WI38 (cell line): ENCODE data around the gene MAP2K6.
"Not testable (repeated sequence)": the region's sequence is repeated elsewhere in the genome, so short reads cannot be mapped to it uniquely, and the experiment has no call there.

Experiments used
- H3K4me3 ChIP-seq: 2 replicates; pipeline ENCODE4 v1.5.1; 2011; ENCODE audit warnings: low read depth, mild to moderate bottlenecking, control low read depth, low read length
- CTCF ChIP-seq: IDR thresholded peaks from 2 replicates; pipeline ENCODE4 v1.5.1; 2012; ENCODE audit warnings: low read depth, mild to moderate bottlenecking, control low read depth, low read length

Gene MAP2K6

DNA sequence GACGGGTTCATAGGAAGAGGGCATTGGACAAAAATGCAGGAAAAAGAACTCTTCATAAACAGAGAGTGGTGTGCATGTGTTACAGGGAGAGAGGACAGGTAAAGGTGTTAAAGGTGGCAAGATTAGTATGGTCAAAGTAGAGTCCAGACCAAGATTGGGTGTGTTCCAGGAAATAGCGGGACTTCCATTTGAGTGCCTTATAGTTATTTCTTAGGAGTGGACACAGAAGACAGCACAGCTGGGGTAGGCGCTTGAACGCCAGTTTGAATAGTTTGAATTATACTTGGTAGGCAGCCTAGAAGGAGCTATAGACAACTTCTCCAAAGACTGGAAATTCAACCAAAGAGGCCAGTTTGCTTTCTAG is 63.4 kb downstream of the MAP2K6 start:
- no peak overlapping the region for H3K4me3 ChIP-seq
- no peak for TF ChIP-seq CTCF

- no peak overlapping the region for H3K4me3 ChIP-seq
- TF ChIP-seq CTCF: no peak
Measured at GRCh38 chr17:69478916-69479315, 64.4 kb downstream of the MAP2K6 start.

DNA sequence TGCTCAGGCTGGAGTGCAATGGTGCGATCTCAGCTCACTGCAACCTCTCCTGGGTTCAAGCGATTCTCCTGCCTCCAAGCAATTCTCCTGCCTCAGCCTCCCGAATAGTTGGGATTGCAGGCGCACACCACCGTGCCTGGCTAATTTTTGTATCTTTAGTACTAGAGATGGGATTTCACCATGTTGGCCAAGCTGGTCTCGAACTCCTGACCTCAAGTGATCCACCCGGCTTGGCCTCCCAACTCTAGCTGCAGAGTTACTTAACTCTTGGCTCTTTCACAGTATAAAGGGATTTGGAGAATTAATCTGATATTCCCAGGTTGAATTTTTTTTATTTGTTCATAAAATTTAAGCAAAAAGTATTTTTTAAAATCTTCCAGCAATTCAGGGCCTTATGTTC is 65.3 kb downstream of the MAP2K6 start:
- H3K4me3 ChIP-seq: not testable (repeated sequence)

DNA sequence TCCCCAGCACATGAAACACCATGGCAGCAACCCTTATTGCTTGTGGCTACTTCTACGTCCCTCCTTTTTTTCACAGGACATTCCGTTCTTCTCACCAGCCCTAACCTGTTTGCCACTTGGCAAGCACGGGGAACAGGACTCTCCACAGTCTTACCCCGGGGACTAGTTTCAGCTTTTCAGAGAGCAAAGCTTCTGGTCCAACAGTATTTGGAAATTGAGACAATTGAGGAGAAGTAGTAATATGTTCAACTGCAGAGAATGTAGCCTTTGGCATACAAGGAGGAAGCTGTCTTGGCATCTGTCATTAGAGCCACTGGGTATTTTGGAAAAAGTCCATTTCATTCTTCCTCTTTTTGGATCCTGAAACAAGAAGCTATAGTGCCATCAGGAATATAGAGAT is 65.7 kb downstream of the MAP2K6 start:
- no peak overlapping the region for H3K4me3 ChIP-seq
- no peak for TF ChIP-seq CTCF

DNA sequence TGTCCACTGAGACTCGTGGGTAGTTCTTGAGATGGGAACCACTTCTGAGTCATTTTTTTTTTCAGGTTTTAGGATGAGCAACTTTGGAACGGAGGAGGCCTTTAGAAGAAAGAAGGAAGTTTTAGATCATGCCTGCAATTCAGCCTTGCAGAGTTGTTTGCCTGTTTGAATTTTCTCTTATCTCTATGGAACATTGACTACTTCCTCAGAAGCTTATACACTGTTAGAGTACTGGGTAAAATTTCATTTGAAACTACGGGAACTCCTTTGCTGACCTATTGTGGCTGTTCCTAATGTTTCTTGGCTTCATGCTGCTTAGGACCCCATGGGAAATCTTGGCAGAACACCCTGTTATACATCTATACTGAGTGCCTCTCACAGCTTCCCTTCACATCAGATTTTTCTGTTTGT is 70.8 kb downstream of the MAP2K6 start:
- no peak overlapping the region for H3K4me3 ChIP-seq
- no peak for TF ChIP-seq CTCF

DNA sequence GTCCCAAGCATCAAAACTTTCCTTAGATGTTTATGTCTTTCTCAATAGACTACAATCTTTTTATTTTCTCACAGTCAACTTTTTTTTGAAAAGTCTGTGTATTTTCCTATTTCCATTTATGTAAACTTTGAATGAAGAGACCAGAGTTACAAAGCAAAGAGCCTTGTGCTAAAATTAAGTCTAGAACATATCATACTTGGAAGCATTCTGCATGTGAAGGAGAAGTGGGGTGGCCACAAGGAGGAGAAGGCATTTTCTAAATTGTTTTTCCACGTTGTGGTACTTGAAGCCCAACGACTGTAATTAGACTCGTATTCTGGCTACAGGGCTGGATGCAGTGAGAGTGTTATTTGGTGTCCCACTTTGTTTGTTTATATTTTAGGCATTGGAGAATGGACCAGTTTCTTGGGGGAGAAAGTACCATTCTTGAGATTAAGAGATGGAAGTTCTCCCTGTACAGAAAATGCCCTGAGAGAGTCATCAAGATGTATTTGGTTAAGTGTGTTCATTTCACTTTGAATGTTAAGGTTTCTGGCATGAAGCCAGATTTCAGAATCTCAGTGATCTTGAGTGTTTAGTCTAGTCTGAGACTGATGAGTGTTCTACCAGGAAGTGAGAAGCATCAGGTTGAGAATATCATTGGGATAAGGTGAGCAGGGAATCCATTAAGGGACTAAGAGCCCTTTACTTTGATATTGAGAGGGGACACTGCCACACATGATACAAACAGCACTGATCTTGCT is 71.6 kb downstream of the MAP2K6 start:
- no peak overlapping the region for H3K4me3 ChIP-seq
- TF ChIP-seq CTCF: no peak

GRCh38 chr17:69486779-69487637 is 72.5 kb downstream of the MAP2K6 start:
- no peak for TF ChIP-seq CTCF
- no peak overlapping the region for H3K4me3 ChIP-seq
